ENCODE measurements around the gene STRN4.
A peak's percentile ranks its signal among the peaks of the same experiment; 100 is the strongest.

Gene STRN4

GRCh38 chr19:46721269-46722003 is 24.8 kb downstream of the STRN4 start:
- TF ChIP-seq, protein P1, sequence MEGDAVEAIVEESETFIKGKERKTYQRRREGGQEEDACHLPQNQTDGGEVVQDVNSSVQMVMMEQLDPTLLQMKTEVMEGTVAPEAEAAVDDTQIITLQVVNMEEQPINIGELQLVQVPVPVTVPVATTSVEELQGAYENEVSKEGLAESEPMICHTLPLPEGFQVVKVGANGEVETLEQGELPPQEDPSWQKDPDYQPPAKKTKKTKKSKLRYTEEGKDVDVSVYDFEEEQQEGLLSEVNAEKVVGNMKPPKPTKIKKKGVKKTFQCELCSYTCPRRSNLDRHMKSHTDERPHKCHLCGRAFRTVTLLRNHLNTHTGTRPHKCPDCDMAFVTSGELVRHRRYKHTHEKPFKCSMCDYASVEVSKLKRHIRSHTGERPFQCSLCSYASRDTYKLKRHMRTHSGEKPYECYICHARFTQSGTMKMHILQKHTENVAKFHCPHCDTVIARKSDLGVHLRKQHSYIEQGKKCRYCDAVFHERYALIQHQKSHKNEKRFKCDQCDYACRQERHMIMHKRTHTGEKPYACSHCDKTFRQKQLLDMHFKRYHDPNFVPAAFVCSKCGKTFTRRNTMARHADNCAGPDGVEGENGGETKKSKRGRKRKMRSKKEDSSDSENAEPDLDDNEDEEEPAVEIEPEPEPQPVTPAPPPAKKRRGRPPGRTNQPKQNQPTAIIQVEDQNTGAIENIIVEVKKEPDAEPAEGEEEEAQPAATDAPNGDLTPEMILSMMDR (conservative IDR thresholded peaks at IDR 0.05; ENCODE audit: low read depth, low read length) = peak; percentile 31
- no peak for DNase-seq (ENCODE audit: low read depth)
- H3K4me3 ChIP-seq (ENCODE audit: low read length) = no peak overlapping the region

GRCh38 chr19:46720503-46721239 is 25.6 kb downstream of the STRN4 start:
- TF ChIP-seq, protein P1 (conservative IDR thresholded peaks at IDR 0.05; ENCODE audit: low read depth, low read length) = no peak
- H3K4me3 ChIP-seq (ENCODE audit: low read length) = no peak overlapping the region
- DNase-seq (ENCODE audit: low read depth) = no peak

DNA sequence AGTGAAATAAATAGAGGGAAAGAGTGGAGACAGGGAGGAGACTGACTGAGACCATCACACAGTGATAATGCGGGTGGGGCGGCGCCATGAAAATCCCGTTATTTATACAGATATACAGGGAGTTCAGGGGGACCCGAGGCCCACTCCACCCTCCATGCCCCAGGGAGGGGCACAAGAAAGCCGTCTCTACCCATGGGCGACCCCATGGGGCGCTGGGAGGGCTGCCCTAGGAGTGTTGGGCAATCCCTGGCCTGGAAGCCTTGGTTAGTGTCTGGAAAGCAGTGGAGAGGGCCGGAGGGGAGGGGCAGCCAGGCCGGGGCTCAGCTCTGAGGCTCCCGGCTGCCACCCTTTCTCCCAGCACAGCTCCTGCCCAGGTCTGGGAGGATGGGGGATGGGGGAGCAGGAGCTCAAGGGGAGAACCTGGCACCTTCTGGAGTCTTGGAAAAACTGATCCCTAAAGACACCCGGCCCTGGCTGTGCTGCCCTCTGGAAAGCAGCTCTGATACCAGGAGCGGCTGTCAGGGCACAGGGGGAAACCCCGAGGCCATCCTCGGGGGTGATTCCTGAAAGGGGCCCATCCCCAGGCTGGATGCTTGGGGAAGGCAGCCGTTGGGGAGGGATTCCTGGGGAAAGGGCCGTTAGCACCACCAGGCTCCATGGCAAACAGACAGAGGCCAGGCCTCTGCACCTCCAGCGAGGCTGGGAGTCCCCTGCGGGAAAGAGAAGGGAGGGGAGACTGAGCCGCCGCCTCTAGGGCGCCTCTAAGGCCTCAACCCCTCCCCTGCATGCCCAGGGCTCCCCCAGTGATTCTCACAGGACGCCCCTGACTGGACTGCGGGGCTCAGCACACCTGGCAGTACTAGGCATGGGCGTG is 26.4 kb downstream of the STRN4 start:
- TF ChIP-seq, protein P1 (conservative IDR thresholded peaks at IDR 0.05; ENCODE audit: low read depth, low read length) = no peak
- no peak for DNase-seq (ENCODE audit: low read depth)
- H3K4me3 ChIP-seq (ENCODE audit: low read length) = no peak overlapping the region

GRCh38 chr19:46718934-46719622 is 27.2 kb downstream of the STRN4 start:
- no peak overlapping the region for H3K4me3 ChIP-seq (ENCODE audit: low read length)

GRCh38 chr19:46718157-46718933 is 27.9 kb downstream of the STRN4 start:
- no peak for DNase-seq (ENCODE audit: low read depth)
- TF ChIP-seq, protein P1 (conservative IDR thresholded peaks at IDR 0.05; ENCODE audit: low read depth, low read length) = no peak
- no peak overlapping the region for H3K4me3 ChIP-seq (ENCODE audit: low read length)

More at GRCh38 chr19:46718934-46719622, 27.2 kb downstream of the STRN4 start:
- TF ChIP-seq, protein P1 (conservative IDR thresholded peaks at IDR 0.05; ENCODE audit: low read depth, low read length) = no peak
- no peak for DNase-seq (ENCODE audit: low read depth)

GRCh38 chr19:46717716-46718143 is 28.5 kb downstream of the STRN4 start:
- H3K4me3 ChIP-seq (ENCODE audit: low read length) = peak overlapping the region; percentile 90
- no peak for DNase-seq (ENCODE audit: low read depth)
- TF ChIP-seq, protein P1 (conservative IDR thresholded peaks at IDR 0.05; ENCODE audit: low read depth, low read length) = no peak
